NCI-H69 (cell line): ENCODE measurements around the gene LILRA2.
"Not testable (repeated sequence)": the region's sequence is repeated elsewhere in the genome, so short reads cannot be mapped to it uniquely, and the experiment has no call there.

Source experiments
- DNase-seq: peaks from one replicate; lab custom pipeline; 2025; lab: John Stamatoyannopoulos, UW

LILRA2 gene

DNA sequence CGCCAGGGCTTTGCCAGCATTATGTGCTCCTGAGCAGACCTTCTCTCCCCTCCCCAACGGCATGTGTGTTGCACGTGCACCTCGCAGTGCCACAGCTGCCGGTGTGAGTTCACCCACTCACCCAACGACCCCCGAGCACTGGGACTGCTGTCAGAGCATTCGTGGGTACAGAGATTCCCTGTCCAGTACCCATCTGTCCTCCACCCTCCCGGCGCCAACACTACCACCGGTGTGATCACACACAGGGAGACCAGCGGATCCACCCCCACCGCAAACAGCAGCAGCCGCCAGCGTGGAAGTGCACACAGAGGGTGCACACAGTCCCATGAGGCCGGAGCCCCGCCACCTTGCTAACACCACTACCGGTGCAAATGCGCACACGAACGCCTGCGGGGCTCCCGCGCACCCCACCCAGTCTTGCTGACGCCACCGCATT is 35.8 kb downstream of the LILRA2 start:
- DNase-seq: no peak

DNA sequence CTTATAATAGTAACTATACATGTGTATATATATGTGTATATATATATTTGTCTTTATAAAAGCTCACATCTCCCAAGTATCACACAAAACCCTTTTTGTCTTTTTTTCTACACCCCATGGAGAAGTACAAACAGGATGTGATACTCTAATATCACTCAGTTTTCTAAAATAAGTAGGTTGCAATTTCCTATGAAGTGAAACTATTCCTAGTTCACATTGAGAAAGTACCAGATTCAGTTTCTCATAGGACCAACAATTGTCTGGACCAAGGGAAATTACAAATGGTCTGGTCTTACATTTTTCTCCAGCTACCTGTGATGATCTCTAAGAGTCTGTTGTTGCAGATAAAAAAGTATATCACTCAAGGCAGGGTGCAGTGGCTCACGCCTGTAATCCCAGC is 38.8 kb downstream of the LILRA2 start:
- DNase-seq: no peak

DNA sequence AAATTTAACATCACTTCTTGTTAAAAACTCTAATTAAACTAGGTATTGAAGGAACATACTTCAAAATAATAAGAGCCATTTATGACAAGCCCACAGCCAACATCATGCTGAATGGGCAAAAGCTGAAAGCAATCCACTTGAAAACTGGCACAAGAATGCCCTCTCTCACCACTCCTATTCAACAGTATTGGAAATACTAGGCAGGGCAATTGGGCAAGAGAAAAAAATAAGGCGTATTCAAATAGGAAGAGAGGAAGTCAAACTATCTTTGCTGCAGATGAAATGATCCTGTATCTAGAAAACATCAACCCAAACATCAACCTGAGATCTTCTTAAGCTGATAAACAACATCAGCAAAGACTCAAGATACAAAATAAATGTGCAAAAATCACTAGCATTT is 41.1 kb downstream of the LILRA2 start:
- DNase-seq: no peak

DNA sequence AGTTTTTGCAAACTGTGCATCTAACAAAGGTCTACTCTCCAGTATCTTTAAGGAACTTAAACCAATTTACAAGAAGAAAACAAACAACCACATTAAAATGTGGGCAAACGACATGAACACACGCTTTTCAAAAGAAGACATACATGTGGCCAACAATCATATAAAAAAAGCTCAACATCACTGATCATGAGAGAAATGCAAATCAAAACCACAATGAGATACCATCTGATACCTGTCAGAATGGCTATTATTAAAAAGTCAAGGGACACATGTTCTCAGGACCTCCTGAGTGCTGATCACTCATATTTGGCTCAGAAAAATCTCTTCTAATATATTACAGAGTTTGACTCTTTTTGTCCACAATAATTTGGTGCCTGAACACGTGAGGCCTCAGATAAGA is 42.5 kb downstream of the LILRA2 start:
- DNase-seq: no peak

DNA sequence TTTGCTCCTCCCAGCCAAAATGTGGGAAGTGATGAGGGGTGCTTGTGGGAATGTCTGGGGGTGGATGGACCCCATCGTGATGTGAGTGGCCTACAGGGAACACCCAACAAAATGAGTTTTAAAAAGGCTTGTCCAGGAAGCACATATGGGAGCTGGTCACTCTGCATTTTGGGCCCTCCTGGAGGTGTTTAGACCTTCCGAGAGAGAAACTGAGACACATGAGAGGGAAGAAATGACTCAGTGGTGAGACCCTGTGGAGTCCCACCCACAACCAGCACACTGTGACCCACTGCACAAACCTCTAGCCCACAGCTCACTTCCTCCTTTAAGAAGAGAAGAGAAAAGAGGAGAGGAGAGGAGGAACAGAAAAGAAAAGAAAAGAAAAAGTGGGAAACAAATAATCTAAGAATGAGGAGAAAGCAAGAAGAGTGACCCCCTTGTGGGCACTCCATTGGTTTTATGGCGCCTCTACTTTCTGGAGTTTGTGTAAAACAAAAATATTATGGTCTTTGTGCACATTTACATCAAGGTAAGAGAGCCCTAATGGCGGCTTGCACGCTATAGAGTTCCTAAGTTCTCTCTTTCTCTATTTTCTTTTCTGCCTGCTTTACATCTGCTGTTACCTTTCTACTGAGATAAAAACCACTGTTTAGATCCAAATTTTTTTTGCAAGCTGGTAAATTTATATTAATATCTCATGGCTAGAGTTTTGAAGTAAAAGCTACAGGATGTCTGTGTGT is 43.4 kb downstream of the LILRA2 start:
- no peak for DNase-seq

DNA sequence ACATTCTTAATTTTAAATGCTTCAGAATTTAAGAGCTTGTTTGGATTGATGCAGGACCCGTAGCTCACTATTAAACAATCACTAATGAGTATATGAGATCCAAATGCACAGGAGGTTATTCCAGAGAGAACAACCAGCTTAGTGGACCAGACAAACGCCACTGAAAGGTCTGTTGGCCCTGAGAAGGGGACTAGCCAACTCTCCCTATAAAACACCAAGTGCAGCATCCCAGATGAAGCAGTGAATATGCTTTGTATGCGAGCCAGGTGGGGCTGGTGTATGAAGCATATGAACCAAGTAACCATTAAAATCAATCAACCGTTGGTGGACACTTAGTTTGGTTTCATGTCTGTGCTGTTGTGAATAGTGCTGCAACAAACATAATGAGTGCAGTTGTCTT is 46.9 kb downstream of the LILRA2 start:
- no peak for DNase-seq

DNA sequence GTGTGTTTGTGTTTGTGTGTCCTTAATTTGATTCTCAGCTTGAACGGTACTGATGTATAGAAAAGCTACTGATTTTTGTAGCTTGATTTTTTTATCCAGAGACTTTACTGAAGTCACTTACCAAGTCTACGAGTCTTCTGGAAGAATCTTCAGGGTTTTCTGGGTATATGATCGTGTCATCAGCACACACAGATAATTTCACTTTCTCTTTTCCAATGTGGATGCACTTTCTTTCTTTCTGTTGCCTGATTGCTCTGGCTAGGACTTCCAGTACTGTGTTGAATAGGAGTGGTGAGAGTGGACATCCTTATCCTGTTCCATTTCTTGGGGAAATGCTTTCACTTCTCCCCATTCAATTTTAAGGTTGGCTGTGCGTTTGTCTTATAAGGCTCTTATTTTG is 48.8 kb downstream of the LILRA2 start:
- no peak for DNase-seq

DNA sequence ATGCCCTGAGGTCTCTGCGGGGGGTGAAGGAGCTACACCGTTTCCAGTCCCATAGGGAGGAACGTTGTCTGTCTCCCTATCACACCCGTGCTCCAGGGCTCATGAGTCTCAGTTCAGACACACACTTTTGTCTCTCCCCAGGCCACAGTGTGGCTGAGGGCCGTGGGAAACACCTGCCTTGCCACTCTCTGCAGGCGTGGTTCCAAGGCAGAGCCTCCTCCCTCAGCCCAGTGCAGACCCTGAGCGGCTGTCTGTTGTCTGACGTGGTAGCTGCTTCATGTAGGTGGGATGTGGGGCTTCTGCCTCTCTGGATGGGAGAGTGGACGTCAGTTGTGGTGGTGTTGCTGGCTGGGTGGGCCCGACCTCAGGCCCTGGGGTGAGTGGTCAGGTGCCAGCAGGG is 50.6 kb downstream of the LILRA2 start:
- DNase-seq: not testable (repeated sequence)

DNA sequence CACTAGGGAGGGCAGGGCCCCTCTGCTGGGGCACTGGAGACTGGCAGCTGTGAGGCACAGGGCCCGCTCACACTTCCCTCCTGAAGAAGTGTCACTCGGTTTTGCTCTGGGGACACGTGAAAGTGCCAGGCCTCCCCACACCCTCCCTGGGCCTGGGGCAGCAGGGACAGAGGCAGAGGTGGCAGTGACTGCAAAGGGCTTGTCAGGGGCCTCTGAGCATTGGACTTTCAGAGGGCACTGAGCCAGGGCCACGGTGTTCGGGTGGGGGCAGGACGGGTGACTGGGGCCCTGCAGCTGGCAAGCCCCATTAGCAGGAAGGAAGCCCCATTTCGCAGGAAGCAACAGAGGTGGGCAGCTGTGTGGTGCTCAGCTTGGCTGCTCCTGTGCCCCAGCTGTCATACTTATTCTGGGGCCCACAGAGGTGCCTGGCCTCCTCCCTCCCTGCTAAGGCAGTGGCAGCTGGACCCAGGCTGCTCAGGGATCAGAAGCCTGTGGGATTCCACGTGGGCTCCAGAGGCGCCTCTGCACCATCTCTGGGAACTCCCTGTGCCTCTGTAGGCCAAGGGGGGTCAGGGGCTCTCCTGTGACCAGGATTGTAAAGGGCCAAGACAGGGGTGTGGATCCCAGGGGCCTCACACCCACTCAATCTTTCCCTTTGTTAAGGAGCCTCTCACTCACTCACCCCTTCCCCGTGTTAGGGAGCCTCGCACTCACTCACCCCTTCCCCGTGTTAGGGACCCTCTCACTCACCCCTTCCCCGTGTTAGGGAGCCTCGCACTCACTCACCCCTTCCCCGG is 51.5 kb downstream of the LILRA2 start:
- not testable (repeated sequence) for DNase-seq

DNA sequence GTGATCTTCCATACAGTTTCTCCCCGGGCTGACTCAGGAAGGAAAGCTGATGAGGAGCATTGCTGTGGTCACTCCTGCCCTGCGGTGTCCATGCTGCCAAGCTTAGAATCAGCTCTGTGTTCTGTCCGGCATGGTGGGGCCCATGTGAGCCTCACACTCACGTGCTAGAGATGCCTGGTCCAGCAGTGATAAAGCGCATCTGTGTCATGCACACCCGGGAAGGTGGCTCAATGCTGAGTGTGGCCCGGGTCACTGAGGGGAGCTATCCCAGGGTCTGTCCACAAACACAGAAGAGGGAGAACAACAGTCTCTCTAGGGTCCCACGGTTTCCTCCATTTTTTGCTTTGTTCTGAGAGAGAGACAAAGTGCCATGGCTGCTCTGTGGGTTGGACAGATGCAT is 53.2 kb downstream of the LILRA2 start:
- DNase-seq: no peak

DNA sequence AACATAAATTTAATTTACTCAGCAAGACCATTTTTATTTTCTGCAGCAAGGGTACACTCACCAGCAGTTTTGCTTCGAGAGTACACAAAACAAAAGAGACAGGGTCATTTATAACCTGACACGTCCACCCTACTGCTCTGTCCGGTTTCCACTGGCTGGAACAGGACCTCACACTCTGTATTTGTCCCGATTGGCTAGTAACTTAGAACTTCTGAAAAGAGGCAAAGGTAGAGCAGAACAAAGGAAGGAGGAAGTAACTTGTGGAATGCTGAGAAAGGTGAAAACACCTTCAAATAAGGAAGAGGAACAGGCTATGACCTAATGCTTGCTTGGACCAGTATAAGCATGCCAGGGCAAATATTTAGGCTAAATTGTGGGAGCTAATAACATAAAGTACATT is 54.3 kb downstream of the LILRA2 start:
- not testable (repeated sequence) for DNase-seq

DNA sequence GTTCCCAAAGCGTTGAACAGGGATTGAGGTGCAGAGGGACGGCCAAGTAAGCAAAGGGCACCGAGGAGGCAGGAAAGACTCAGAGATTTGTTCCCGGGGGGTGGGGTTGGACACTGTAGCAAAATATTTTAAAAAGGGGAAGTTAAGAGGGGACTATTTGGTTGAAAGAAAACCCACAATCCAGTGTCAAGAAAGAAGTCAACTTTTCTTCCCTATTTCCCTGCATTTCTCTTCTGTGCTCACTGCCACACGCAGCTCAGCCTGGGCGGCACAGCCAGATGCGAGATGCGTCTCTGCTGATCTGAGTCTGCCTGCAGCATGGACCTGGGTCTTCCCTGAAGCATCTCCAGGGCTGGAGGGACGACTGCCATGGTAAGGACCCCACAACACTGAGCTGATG is 56.7 kb downstream of the LILRA2 start, which contains the start of gene LILRB1:
LILRB1 (plus strand) TSS at position 223 of the 400 bp plus-strand sequence. CDS start 590 bp downstream, outside the sequence.
- not testable (repeated sequence) for DNase-seq

DNA sequence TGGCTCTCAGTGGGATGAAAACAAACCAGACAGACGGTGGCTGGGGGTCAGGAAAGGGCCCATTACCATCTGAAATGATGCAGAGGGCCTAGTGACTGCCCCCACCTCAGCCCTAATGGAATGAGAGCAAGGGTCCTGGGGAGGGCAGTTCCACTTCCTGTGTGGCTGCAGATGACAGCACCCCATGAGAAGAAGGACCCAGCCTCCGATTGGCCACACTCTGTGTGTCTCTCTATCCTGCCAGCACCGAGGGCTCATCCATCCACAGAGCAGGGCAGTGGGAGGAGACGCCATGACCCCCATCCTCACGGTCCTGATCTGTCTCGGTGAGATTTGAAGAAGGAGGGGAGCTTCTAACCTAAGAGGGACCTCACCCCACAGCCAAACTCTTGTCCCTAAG is 57.2 kb downstream of the LILRA2 start:
- DNase-seq: no peak

DNA sequence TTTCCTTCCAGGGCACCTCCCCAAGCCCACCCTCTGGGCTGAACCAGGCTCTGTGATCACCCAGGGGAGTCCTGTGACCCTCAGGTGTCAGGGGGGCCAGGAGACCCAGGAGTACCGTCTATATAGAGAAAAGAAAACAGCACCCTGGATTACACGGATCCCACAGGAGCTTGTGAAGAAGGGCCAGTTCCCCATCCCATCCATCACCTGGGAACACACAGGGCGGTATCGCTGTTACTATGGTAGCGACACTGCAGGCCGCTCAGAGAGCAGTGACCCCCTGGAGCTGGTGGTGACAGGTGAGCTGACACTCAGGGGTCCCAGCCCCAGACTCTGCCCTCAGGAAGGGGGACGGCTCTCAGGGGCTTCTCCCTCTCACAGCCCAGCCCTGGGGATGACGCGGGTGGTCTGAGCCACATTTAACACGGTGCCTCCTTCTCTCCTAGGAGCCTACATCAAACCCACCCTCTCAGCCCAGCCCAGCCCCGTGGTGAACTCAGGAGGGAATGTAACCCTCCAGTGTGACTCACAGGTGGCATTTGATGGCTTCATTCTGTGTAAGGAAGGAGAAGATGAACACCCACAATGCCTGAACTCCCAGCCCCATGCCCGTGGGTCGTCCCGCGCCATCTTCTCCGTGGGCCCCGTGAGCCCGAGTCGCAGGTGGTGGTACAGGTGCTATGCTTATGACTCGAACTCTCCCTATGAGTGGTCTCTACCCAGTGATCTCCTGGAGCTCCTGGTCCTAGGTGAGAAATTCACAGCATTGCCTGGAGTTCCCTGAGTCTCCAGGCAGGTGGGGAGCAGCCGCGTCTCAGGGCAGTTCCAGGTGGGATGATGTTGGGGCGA is 58.1 kb downstream of the LILRA2 start:
- not testable (repeated sequence) for DNase-seq

DNA sequence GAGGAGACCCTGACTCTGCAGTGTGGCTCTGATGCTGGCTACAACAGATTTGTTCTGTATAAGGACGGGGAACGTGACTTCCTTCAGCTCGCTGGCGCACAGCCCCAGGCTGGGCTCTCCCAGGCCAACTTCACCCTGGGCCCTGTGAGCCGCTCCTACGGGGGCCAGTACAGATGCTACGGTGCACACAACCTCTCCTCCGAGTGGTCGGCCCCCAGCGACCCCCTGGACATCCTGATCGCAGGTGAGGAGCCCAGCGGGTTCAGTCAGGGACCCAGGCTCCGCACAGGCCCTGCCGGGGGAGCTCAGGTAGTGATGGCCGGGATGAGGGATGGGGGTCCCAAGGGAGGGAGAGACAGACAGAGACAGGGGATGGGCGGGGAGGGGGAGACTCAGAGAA is 58.9 kb downstream of the LILRA2 start:
- not testable (repeated sequence) for DNase-seq

DNA sequence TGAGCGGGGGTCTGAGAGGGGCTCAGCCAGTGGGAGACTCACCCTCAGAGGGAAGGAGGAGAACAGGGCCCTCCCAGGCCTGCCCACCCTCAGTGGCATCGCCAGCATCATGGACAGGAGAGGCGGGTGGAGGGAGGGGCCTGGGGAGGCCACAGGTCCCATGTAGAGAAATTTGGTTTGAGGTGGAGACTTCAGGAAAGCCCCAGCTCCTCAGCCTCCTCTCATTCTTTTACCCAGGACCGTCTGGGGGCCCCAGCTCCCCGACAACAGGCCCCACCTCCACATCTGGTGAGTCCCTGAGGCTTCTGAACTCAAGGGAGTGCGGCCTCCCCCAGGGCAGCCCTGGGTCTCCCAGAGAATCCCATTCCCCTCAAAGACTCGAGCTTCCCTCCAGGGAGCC is 59.8 kb downstream of the LILRA2 start:
- DNase-seq: no peak

DNA sequence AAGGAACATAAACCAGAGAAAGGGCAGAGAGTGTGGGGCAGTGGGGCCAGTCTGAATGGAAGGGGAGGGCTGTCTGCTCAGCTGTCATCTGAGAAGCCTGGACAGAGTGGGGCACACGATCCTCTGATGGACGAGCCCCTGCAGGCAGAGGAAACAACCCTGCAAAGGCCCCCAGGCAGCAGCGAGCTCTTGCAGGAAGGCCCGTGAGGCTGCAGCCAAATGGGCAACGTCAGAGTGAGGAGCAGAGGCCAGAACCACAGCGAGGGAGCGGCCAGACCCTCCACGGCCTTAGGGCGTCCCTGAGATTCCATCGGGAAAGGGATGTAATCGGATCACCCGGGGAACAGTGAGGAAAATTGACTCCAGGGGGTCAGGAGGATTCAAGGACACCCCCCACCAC is 62.5 kb downstream of the LILRA2 start:
- not testable (repeated sequence) for DNase-seq

DNA sequence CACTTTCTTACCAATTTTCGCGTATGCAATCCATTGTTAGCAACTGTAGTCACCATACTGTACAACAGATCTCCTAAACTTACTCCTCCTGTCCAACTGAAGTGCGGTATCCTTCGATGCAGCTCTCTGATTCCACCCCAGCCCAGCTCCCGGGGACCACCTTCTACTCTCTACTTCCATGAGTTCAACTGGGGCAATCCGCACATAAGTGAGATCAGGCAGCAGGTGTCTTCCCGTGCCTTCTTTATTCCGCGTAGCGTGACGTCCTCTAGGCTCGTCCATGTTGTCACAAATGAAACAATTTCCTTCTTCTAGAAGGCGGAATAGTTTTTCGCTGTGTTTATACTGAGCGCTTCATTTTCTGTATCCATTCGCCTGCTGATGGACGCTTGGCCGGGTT is 65.1 kb downstream of the LILRA2 start:
- no peak for DNase-seq
